ENCODE results near the gene MUS81.

GRCh38 chr11:65895482-65895981 is 35.3 kb downstream of the MUS81 start:
- TF ChIP-seq POLR2A (IDR thresholded peaks at IDR 0.05; ENCODE audit: low read depth, low read length) = no peak
- TF ChIP-seq, protein P1, sequence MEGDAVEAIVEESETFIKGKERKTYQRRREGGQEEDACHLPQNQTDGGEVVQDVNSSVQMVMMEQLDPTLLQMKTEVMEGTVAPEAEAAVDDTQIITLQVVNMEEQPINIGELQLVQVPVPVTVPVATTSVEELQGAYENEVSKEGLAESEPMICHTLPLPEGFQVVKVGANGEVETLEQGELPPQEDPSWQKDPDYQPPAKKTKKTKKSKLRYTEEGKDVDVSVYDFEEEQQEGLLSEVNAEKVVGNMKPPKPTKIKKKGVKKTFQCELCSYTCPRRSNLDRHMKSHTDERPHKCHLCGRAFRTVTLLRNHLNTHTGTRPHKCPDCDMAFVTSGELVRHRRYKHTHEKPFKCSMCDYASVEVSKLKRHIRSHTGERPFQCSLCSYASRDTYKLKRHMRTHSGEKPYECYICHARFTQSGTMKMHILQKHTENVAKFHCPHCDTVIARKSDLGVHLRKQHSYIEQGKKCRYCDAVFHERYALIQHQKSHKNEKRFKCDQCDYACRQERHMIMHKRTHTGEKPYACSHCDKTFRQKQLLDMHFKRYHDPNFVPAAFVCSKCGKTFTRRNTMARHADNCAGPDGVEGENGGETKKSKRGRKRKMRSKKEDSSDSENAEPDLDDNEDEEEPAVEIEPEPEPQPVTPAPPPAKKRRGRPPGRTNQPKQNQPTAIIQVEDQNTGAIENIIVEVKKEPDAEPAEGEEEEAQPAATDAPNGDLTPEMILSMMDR (IDR thresholded peaks at IDR 0.05; ENCODE audit: extremely low read depth in 1 of 2, insufficient read depth in 1 of 2, low read depth in 1 of 2, low read length in 2 of 2) = no peak

Data from endothelial cell of umbilical vein (primary cell).